Kidney (tissue), 14 donors: ENCODE data around the gene BABAM2. TPM values are rescaled to one million over a fixed set of nuclear protein-coding genes. Genes with fewer than 3 reads are reported as not detected.

Source experiments
- DNase-seq, 5 donors: peaks; one replicate each; pipeline ENCODE4 v3.0.0-alpha.2; 2013 to 2020
- FAIRE-seq: peaks from 2 replicates; lab custom pipeline; 2012; peaks lifted over from hg19 to GRCh38; lab: Jason Lieb, UNC
- H3K27ac ChIP-seq, 2 donors: one replicate each; pipeline ENCODE4 v1.7.0; 2013; ENCODE audit warnings: low read depth in 2 of 2, low read length in 2 of 2, inconsistent platforms in 1 of 2
- H3K27me3 ChIP-seq: one replicate; pipeline ENCODE4 v1.7.1; 2013; ENCODE audit warnings: low read length, inconsistent platforms; ENCODE audit not compliant: control insufficient read depth, insufficient read depth
- H3K36me3 ChIP-seq, 3 donors: one replicate each; pipeline versions ENCODE4 v1.7.0 to v1.7.1; 2013; ENCODE audit warnings: low read length in 3 of 3, control low read depth in 1 of 3, inconsistent platforms in 1 of 3; ENCODE audit not compliant: insufficient read depth in 3 of 3, control insufficient read depth in 2 of 3
- H3K4me1 ChIP-seq, 3 donors: one replicate each; pipeline versions ENCODE4 v1.7.0 to v1.7.1; 2013; ENCODE audit warnings: low read length in 3 of 3, inconsistent platforms in 1 of 3, low read depth in 1 of 3; ENCODE audit not compliant: control insufficient read depth in 2 of 3, insufficient read depth in 2 of 3
- H3K4me3 ChIP-seq, 3 donors: one replicate each; pipeline versions ENCODE4 v1.7.0 to v1.8.1; 2013; ENCODE audit warnings: low read length in 3 of 3, control low read depth in 1 of 3, inconsistent platforms in 1 of 3
- H3K9ac ChIP-seq, 3 donors: one replicate each; pipeline versions ENCODE4 v1.7.0 to v1.7.1; 2013; ENCODE audit warnings: low read length in 3 of 3, control low read depth in 1 of 3, inconsistent platforms in 1 of 3
- H3K9me3 ChIP-seq, 3 donors: one replicate each; pipeline versions ENCODE4 v1.7.0 to v1.7.1; 2013; ENCODE audit warnings: low read length in 3 of 3, control low read depth in 1 of 3, inconsistent platforms in 1 of 3; ENCODE audit not compliant: control insufficient read depth in 2 of 3, insufficient read depth in 1 of 3
- intact Hi-C: fragments of 100-400 bp; cut with DNase I; formaldehyde crosslinking; loops from one replicate; pipeline ENCODE4 v1.11.1; 2022
- polyA plus RNA-seq: library from polyadenylated mRNA; stranded (reverse); fragments of 350-450 nt; fragmentation: Illumina TruSeq; extraction: RNeasy Lipid Tissue Mini Kit (QIAGEN cat#74804); gene quantifications from one replicate; pipeline ENCODE4 v1.2.3, GENCODE V29; 2014; ENCODE audit warnings: low read depth, low replicate concordance; ENCODE audit not compliant: insufficient read depth
- total RNA-seq: library from RNA; stranded (reverse); fragmentation: NEBNext Ultra II Directional; extraction: Animal tissue kit (Norgen Biotek cat#: 25700); gene quantifications from one replicate; pipeline ENCODE4 v1.2.1, GENCODE V29; 2021
- TF ChIP-seq, protein P1 (sequence below): IDR thresholded peaks from 3 replicates; pipeline ENCODE4 v1.5.1; 2012; ENCODE audit warnings: mild to moderate bottlenecking, moderate library complexity, borderline replicate concordance; ENCODE audit not compliant: insufficient read depth; ENCODE audit errors: extremely low read depth
- donor health status: control.
- donor health status: control.
- donor health status: control.
- donor health status: control.
- donor health status: control.
- donor health status: DM: yes; HTN: yes; CAD: no.
- donor health status: Normal renal cell carcinoma (clear cell type).

BABAM2 gene
- total and polyA plus RNA-seq, 2 donors from 2014 or later, result 68.4 to 74.1 TPM

DNA sequence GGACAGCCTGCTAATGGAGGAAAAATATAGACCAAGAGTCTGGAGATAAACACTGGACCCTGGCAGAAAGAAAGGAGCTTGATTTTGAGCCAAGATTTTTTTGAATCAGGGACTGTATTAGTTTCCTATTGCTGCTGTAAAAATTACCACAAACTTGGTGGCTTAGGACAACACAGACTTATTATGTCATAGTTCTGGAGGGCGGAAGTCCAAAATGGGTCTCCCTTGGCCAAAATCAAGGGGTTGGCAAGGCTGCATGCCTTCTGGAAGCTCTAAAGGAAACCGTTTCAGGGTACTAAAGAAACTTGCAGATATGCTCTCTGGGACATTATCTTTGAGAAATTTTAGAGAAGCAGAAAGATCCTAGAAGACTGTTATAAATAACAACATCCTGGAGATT is 140.1 kb downstream of the BABAM2 start:
- TF ChIP-seq, protein P1, sequence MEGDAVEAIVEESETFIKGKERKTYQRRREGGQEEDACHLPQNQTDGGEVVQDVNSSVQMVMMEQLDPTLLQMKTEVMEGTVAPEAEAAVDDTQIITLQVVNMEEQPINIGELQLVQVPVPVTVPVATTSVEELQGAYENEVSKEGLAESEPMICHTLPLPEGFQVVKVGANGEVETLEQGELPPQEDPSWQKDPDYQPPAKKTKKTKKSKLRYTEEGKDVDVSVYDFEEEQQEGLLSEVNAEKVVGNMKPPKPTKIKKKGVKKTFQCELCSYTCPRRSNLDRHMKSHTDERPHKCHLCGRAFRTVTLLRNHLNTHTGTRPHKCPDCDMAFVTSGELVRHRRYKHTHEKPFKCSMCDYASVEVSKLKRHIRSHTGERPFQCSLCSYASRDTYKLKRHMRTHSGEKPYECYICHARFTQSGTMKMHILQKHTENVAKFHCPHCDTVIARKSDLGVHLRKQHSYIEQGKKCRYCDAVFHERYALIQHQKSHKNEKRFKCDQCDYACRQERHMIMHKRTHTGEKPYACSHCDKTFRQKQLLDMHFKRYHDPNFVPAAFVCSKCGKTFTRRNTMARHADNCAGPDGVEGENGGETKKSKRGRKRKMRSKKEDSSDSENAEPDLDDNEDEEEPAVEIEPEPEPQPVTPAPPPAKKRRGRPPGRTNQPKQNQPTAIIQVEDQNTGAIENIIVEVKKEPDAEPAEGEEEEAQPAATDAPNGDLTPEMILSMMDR, result no peak
- intact Hi-C loops, result no loop called here
- H3K4me3 ChIP-seq, result no peak overlapping the region
- H3K9me3 ChIP-seq, result no peaks in the 10 kb centered on the region
- DNase-seq (no peak), FAIRE-seq (no peak)
- H3K27ac ChIP-seq, result no peak overlapping the region
- no peaks in the 10 kb centered on the region for H3K27me3 ChIP-seq
- H3K36me3 ChIP-seq, result no peaks in the 10 kb centered on the region
- H3K4me1 ChIP-seq, result peaks cover 0 to 2% (median 0%) of the 10 kb centered on the region in 3 donors
- H3K9ac ChIP-seq, result no peak overlapping the region

DNA sequence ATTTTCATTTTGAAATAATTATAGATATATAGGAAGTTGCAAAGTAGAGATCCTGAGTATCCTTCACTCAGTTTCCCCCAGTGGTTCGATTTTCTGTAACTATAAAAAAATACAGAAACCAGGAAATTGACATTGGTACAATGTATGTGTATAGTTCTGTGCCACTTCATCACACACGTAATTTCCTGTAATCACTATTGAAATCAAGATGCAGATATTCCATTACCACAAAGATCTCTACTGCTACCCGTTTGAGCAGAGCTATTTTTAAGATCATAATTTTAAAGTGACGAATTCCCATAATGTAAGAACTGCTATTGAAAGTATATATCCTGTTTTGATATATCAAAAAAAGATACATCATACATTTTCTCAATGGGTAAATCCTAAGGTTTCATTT is 142.3 kb downstream of the BABAM2 start:
- H3K27ac ChIP-seq, result no peak overlapping the region
- DNase-seq, result no peak
- FAIRE-seq, result no peak
- no peaks in the 10 kb centered on the region for H3K36me3 ChIP-seq
- intact Hi-C loops, result no loop called here
- no peak overlapping the region for H3K9ac ChIP-seq
- H3K4me3 ChIP-seq, result no peak overlapping the region
- peaks cover 0 to 2% (median 0%) of the 10 kb centered on the region in 3 donors for H3K4me1 ChIP-seq
- TF ChIP-seq, protein P1, result no peak
- H3K27me3 ChIP-seq, result no peaks in the 10 kb centered on the region
- H3K9me3 ChIP-seq, result no peaks in the 10 kb centered on the region

DNA sequence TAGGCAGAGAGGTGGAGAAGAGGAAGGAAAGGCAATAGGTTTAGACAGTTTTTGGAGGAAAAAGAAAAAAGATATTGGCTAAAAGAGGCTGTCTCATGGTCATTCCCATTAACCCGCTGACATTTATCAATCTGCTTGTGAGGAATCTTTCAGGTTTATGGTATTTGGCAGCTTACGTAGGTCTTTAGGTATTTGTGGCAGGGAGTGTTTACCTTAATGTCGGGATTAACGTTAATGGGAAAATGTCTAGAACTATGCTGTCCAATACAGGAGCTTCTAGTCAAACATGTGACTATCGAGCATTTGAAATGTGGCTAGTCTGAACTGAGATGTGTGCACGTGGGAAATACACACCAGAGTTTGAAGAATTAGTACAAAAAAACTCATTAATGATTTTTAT is 144.2 kb downstream of the BABAM2 start:
- no peak overlapping the region for H3K4me3 ChIP-seq
- DNase-seq (no peak), FAIRE-seq (no peak)
- no peak overlapping the region for H3K9ac ChIP-seq
- H3K27me3 ChIP-seq, result no peaks in the 10 kb centered on the region
- no peaks in the 10 kb centered on the region for H3K36me3 ChIP-seq
- H3K4me1 ChIP-seq, result peaks cover 0 to 2% (median 0%) of the 10 kb centered on the region in 3 donors
- TF ChIP-seq, protein P1, result no peak
- intact Hi-C loops, result no loop called here
- no peaks in the 10 kb centered on the region for H3K9me3 ChIP-seq
- no peak overlapping the region for H3K27ac ChIP-seq

DNA sequence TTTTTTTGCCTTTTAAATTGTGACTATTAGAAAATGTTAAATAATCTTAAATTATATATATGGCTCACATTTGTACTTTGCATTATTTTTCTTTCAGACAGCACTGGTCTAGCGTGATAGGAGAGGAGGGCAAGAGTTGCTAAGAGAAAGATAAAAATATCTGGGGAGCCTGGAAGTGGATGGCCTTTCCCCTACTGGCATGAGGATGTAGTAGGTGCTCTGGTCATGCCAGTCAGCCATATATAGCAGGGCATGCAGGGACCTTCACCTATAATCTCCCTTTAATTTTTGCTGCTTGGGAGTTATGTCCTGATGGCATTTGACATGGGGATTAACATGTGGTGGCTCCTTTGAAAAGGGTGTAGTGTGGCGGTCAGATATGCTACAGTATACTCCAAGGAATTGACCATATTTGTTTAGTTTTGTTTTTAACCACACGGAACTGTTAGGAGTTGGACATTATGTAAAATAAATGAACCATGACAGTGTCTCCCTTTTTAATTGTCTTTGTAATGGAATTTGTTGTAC is 144.7 kb downstream of the BABAM2 start:
- TF ChIP-seq, protein P1, result no peak
- Histone ChIP-seq H3K4me3 (no peak overlapping the region), H3K36me3 (no peaks in the 10 kb centered on the region), H3K9ac (no peak overlapping the region), H3K27me3 (no peaks in the 10 kb centered on the region), H3K27ac (no peak overlapping the region), H3K9me3 (no peaks in the 10 kb centered on the region), H3K4me1 (peaks cover 0 to 2% (median 0%) of the 10 kb centered on the region in 3 donors)
- FAIRE-seq (no peak), DNase-seq (no peak)
- intact Hi-C loops, result no loop called here
